Measurements from ENCODE around the gene CD59. TPM values are rescaled to one million over a fixed set of nuclear protein-coding genes. Genes with fewer than 3 reads are reported as not detected.

CD59 gene
- total RNA-seq, 3 donors from 2014 or later, result 317 to 382 (median 381) TPM

DNA sequence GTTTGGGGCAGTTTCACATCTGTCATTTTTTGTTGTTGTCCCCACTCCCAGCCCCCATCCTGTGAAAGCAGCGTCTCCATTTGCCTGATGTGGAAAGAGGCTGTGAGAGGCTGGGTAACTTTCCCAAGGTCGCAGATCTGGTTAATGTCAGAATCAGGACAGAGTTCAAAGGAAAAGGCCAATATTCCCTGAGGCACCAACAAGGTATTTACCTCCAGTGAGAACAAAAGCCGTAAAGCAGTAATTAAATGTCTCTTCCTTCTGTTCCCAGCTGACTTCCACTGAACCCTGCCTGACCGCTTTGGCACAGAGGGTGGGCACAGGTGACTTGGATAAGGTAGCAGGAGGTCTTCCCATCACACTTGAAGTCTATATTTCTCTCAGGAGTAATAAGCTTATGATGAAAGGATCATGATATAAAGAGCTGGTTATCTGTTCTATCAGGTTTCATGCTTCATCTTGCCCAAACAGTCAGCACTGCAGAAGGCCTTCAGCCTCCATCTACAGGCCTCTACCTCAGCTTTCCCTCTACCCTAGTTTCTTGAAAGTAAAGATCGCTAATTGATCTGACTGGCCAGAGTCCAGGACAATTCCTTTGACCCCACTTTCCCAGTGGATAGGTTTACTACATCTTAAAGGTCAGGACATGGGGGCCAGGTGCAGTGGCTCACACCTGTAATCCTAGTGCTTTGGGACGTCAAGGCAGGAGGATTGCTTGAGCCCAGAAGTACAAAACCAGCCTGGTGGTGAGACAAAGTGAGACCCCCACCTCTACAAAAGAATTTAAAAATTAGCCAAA is 45.0 kb downstream of the CD59 start:
- Histone ChIP-seq H3K36me3 (ENCODE audit: low read depth) (no peaks in the 10 kb centered on the region), H3K4me3 (no peak overlapping the region), H3K9me3 (no peaks in the 10 kb centered on the region), H3K4me1 (ENCODE audit: low read depth) (peaks cover 27% of the 10 kb centered on the region)
- DNase-seq (peak in 1 of 3 donors; percentile 56), ATAC-seq (peak; percentile 68)
- intact Hi-C loops (cut with DNase I, micrococcal nuclease), result no loop called here
- TF ChIP-seq, protein P1, sequence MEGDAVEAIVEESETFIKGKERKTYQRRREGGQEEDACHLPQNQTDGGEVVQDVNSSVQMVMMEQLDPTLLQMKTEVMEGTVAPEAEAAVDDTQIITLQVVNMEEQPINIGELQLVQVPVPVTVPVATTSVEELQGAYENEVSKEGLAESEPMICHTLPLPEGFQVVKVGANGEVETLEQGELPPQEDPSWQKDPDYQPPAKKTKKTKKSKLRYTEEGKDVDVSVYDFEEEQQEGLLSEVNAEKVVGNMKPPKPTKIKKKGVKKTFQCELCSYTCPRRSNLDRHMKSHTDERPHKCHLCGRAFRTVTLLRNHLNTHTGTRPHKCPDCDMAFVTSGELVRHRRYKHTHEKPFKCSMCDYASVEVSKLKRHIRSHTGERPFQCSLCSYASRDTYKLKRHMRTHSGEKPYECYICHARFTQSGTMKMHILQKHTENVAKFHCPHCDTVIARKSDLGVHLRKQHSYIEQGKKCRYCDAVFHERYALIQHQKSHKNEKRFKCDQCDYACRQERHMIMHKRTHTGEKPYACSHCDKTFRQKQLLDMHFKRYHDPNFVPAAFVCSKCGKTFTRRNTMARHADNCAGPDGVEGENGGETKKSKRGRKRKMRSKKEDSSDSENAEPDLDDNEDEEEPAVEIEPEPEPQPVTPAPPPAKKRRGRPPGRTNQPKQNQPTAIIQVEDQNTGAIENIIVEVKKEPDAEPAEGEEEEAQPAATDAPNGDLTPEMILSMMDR (IDR thresholded peaks at IDR 0.05), result no peak

DNA sequence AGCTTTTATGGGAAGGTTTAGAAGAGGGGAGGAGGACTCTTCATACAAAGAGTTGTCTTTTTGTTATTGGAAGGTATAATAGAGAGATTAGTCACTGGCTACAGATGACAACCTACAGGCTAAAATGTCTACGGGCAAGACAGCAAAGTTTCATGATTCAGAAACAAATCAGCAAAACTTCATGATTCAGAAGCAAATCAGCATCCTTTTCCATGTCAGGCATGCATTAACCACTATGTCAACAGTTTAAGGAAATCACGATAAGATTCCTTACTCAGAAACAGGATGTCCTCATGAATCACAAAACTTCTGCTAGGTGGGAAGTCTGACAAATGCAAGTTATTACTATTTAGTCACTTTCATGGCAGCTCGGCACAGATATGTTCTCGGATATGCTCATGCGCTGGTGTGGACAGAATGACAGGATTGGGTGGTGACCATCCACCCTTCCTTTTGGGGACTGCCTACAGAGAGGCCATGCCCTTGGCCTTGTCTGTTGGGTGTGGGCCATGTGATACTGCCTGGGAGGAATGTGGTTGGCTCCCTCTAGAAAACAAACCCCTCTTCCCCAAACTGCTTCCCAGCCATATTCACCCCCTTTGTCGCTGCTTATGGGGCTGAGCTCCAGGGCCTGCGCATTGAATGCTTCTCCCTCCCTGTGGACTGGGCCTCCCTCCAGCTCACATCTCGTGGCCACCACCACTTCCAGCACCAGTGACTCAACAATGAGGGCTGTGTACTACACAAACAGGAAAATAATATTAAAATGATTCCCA is 45.7 kb downstream of the CD59 start:
- TF ChIP-seq, protein P1 (IDR thresholded peaks at IDR 0.05), result no peak
- intact Hi-C loops (cut with DNase I, micrococcal nuclease), result no loop called here
- Histone ChIP-seq H3K9me3 (no peaks in the 10 kb centered on the region), H3K4me1 (ENCODE audit: low read depth) (peaks cover 27% of the 10 kb centered on the region), H3K4me3 (no peak overlapping the region), H3K36me3 (ENCODE audit: low read depth) (no peaks in the 10 kb centered on the region)
- peak; percentile 67 for ATAC-seq
- DNase-seq, result peak in 1 of 3 donors; percentile 66

DNA sequence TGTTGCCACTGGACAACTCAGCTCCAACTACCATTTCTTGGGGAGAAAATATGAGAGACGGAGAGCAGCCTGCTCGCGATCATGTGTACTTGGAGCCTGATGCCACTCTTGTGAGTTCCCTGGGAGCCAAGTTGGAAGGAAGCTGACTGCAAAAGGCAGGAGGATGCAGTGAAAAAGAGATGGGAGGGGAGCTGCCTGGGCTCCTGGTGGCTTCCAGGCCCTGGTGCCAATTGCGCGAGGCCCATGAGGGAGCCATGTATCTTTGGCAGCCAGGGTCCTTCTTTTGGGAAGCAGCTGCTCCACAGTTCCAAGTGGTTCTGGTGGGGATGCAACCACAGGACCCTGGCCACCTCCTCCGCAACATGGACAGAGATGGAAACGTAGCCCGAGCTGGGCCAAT is 46.7 kb downstream of the CD59 start:
- intact Hi-C loops (cut with DNase I, micrococcal nuclease), result loop anchor here (10.0 kb wide), 1 partner anchor 325 kb away; no protein-coding TSS in a partner anchor
- Histone ChIP-seq H3K4me1 (ENCODE audit: low read depth) (peaks cover 27% of the 10 kb centered on the region), H3K36me3 (ENCODE audit: low read depth) (no peaks in the 10 kb centered on the region), H3K9me3 (no peaks in the 10 kb centered on the region), H3K4me3 (no peak overlapping the region)
- ATAC-seq (no peak), DNase-seq (no peak)
- TF ChIP-seq, protein P1 (IDR thresholded peaks at IDR 0.05), result no peak

DNA sequence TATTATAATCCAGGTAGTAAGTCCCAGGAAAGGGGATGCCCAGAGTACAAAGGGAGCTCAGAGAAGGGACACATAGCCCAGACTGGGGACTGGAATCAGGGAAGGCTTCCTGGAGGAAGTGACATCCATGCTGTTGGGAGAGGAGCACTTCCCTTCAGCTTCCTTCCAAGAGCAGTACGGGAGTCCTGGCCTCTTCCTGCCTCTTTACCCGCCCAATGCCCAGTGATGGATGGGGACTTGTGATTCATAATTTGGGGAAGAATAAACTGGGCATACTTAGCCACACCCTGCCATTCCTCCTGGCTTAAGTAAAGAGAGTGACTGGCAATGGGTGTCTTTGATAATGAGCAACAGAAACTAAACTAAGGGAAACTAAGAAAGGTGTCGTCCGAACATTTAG is 47.1 kb downstream of the CD59 start:
- no peak for DNase-seq
- no peaks in the 10 kb centered on the region for H3K9me3 ChIP-seq
- no peaks in the 10 kb centered on the region for H3K36me3 ChIP-seq (ENCODE audit: low read depth)
- peak; percentile 2 for ATAC-seq
- no peak overlapping the region for H3K4me3 ChIP-seq
- TF ChIP-seq, protein P1 (IDR thresholded peaks at IDR 0.05), result no peak
- peaks cover 27% of the 10 kb centered on the region for H3K4me1 ChIP-seq (ENCODE audit: low read depth)
- intact Hi-C loops (cut with DNase I, micrococcal nuclease), result loop anchor here (10.0 kb wide), 1 partner anchor 324 kb away; no protein-coding TSS in a partner anchor

DNA sequence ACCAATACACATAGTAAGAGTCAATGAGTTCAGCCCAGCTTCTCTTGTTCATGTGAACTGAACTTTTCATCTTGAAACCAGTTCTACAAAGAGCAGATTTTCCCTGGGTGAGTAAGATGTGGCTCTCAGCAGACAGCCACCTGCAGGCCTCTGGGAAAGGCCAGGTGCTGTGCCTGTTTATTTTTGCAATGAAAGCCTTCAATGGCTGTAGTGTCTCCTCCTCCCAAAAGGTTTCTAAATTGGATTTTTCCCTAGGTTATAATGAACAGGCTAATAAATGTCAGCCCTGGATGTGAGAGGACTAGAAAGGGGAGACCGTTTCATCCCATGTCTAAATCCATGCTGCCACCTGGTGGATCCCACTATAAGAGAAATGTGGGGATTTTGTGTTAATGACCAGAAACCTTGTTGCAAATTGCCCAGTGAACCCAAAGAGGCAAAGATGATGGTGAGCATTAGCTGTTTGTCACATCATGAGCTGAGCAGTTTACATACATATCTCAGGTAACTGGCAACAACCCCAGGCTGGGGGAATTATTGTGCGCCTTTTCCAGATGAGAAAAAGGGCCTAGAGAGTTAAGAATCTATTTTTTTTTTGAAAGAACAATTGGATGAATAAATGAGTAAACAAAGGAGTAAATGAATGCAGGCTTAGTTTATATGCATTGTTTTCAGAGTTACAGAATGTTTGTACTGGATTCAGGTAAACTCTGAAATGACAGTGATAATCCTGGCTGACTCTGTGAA is 48.3 kb downstream of the CD59 start:
- Histone ChIP-seq H3K36me3 (ENCODE audit: low read depth) (no peaks in the 10 kb centered on the region), H3K4me1 (ENCODE audit: low read depth) (peaks cover 25% of the 10 kb centered on the region), H3K4me3 (no peak overlapping the region), H3K9me3 (no peaks in the 10 kb centered on the region)
- TF ChIP-seq, protein P1 (IDR thresholded peaks at IDR 0.05), result no peak
- ATAC-seq, result no peak
- DNase-seq, result peak in 1 of 3 donors; percentile 79
- intact Hi-C loops (cut with DNase I, micrococcal nuclease), result loop anchor here (10.0 kb wide), 1 partner anchor 323 kb away; no protein-coding TSS in a partner anchor
